SK-N-MC (cell line): ENCODE measurements around the gene PRM3.

ENCODE experiments used
- EZH2 ChIP-seq: fragments of 200-600 bp; sonication (generic); IDR thresholded peaks from one replicate; pipeline ENCODE4 v1.6.1; 2017; ENCODE audit warnings: antibody characterized with exemption
- POLR2AphosphoS5 ChIP-seq: IDR thresholded peaks from 2 replicates; pipeline ENCODE4 v1.6.1; 2012; ENCODE audit warnings: mild to moderate bottlenecking, low read depth, low read length, borderline replicate concordance

DNA sequence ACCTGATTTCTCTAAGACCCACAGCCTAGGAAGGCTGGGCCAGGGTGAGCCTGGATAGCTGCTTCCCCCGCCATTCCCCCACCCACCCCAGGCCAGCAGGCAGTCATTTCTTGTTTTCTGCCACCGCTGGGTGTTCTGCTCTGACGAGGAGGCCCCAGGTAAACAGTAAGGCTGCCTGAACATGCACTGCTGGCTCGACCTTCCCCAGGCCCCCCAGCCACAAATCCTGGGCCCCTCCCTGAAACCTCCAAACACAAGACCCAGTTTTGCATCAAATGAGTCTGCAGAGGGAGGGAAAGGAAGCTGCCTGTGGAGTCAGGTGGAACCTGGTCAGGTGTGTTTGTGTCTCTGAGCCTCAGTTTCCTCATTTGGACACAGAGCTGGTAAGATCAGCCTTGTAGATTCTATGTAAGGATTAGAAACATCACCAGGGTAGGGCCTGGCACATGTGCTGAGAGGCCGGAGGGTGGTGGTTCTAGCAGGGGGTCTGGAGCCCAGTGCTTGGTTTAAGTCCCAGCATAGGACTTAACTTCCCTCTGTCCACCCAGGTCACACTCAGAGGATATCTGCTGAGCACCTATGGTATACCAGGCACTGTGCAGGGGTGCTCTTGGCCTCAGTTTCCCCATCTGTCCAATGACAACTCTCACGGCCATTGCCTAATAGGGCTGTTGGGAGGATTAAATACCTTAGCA is 26.6 kb upstream of the PRM3 start:
- no peak for TF ChIP-seq POLR2AphosphoS5
- no peak for TF ChIP-seq EZH2
